PC-9 (cell line): ENCODE results near the gene USP21. TPM values are rescaled to one million over a fixed set of nuclear protein-coding genes. Genes with fewer than 3 reads are reported as not detected.

Source experiments
- BruUV-seq: library from RNA; stranded (reverse); fragments of 400-500 nt; replicated peaks from 2 replicates; lab custom pipeline; 2021; lab: Mats Ljungman, UMichigan
- CTCF ChIA-PET: fragments of 300-600 bp; sonication (Branson Sonifier 250); formaldehyde crosslinking; loops from one replicate; lab custom pipeline; 2022; ENCODE audit warnings: antibody characterized with exemption; lab: Charles Lee
- POLR2A ChIA-PET: fragments of 300-600 bp; sonication (Branson Sonifier 250); formaldehyde crosslinking; loops from one replicate; lab custom pipeline; 2022; ENCODE audit warnings: antibody characterized with exemption; ENCODE audit not compliant: unreplicated experiment; lab: Charles Lee
- DNase-seq, 2 experiments: peaks; one replicate each; pipeline versions ENCODE4 v3.0.0 to v3.0.0-alpha.2; 2015 to 2022; ENCODE audit warnings: mixed read lengths in 1 of 2
- H2AFZ ChIP-seq: fragments of 200-600 bp; sonication (generic); 2 replicates; pipeline ENCODE4 v1.8.1; 2017; ENCODE audit warnings: antibody characterized with exemption
- H3F3A ChIP-seq: fragments of 200-600 bp; sonication (generic); 2 replicates; pipeline ENCODE4 v1.8.1; 2017; ENCODE audit warnings: antibody characterized with exemption, mild to moderate bottlenecking, low read depth; ENCODE audit not compliant: insufficient read depth
- H3K27ac ChIP-seq: fragments of 200-600 bp; sonication (generic); 2 replicates; pipeline ENCODE4 v1.6.1; 2016; ENCODE audit warnings: mixed run types
- H3K27me3 ChIP-seq: fragments of 200-600 bp; sonication (generic); 2 replicates; pipeline ENCODE4 v1.6.1; 2016; ENCODE audit warnings: low read depth, mixed run types; ENCODE audit not compliant: insufficient read depth
- H3K36me3 ChIP-seq: fragments of 200-600 bp; sonication (generic); 2 replicates; pipeline ENCODE4 v1.6.1; 2016; ENCODE audit warnings: low read depth, mixed run types
- H3K4me1 ChIP-seq: fragments of 200-600 bp; sonication (generic); replicated peaks from 2 replicates; pipeline ENCODE4 v1.6.1; 2016; ENCODE audit warnings: mixed run types; ENCODE audit not compliant: insufficient read depth
- H3K4me2 ChIP-seq: fragments of 200-600 bp; sonication (generic); 2 replicates; pipeline ENCODE4 v1.6.1; 2017; ENCODE audit warnings: mixed run types
- H3K4me3 ChIP-seq: fragments of 200-600 bp; sonication (generic); 2 replicates; pipeline ENCODE4 v1.6.1; 2016; ENCODE audit warnings: mixed run types
- H3K79me2 ChIP-seq: fragments of 200-600 bp; sonication (generic); 2 replicates; pipeline ENCODE4 v1.6.1; 2017; ENCODE audit warnings: low read depth, mixed run types
- H3K9me2 ChIP-seq: fragments of 200-600 bp; sonication (generic); 2 replicates; pipeline ENCODE4 v1.8.1; 2017; ENCODE audit warnings: mild to moderate bottlenecking; ENCODE audit not compliant: insufficient read depth
- H3K9me3 ChIP-seq: fragments of 200-600 bp; sonication (generic); 2 replicates; pipeline ENCODE4 v1.8.1; 2016; ENCODE audit warnings: low read depth; ENCODE audit not compliant: insufficient read depth
- H4K20me1 ChIP-seq: fragments of 200-600 bp; sonication (generic); 2 replicates; pipeline ENCODE4 v1.8.1; 2017; ENCODE audit not compliant: insufficient read depth
- EZH2 ChIP-seq: fragments of 200-600 bp; sonication (generic); IDR thresholded peaks from 2 replicates; pipeline ENCODE4 v1.8.0; 2017; ENCODE audit warnings: antibody characterized with exemption, low read depth
- intact Hi-C: fragments of 100-400 bp; cut with micrococcal nuclease; formaldehyde crosslinking; loops from one replicate; pipeline ENCODE4 v1.10.0; 2022; ENCODE audit not compliant: unreplicated experiment
- total RNA-seq: library from RNA; stranded (reverse); gene quantifications from 2 replicates; pipeline ENCODE4 v1.2.3, GENCODE V29; 2021
- TF ChIP-seq, protein P1 (sequence below): fragments of 200-600 bp; sonication (generic); conservative IDR thresholded peaks from 2 replicates; pipeline ENCODE4 v1.6.1; 2017; ENCODE audit warnings: mixed run types, antibody characterized with exemption, mild to moderate bottlenecking, moderate library complexity

The USP21 gene
- total RNA-seq, 1 experiment from 2014 or later = 34.8 TPM

DNA sequence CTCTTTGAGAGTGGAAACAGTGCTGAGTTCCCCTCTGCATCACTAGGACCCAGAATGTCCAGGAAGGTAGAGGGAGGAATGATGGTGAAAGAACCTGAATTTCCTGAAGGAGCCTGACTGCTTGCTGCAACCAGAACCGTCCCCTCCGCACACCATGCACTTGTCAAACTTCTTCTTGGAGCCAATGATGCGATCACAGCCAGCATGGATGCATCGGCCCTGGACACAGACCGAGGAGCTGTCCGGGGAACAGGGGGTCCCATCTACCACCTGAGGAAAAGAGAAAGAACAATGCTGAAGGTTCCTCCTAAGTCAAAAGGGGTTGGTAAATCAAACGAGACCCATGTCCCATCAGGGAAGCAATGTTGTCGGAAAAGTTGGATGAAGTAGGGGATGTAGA, 32.7 kb downstream of the USP21 start:
- POLR2A ChIA-PET = no interaction called here
- no peak overlapping the region for H2AFZ ChIP-seq
- CTCF ChIA-PET = interaction anchor here (0.6 kb wide), 1 partner anchor 434 kb away, joined by 3 read pairs; no protein-coding TSS in a partner anchor

DNA sequence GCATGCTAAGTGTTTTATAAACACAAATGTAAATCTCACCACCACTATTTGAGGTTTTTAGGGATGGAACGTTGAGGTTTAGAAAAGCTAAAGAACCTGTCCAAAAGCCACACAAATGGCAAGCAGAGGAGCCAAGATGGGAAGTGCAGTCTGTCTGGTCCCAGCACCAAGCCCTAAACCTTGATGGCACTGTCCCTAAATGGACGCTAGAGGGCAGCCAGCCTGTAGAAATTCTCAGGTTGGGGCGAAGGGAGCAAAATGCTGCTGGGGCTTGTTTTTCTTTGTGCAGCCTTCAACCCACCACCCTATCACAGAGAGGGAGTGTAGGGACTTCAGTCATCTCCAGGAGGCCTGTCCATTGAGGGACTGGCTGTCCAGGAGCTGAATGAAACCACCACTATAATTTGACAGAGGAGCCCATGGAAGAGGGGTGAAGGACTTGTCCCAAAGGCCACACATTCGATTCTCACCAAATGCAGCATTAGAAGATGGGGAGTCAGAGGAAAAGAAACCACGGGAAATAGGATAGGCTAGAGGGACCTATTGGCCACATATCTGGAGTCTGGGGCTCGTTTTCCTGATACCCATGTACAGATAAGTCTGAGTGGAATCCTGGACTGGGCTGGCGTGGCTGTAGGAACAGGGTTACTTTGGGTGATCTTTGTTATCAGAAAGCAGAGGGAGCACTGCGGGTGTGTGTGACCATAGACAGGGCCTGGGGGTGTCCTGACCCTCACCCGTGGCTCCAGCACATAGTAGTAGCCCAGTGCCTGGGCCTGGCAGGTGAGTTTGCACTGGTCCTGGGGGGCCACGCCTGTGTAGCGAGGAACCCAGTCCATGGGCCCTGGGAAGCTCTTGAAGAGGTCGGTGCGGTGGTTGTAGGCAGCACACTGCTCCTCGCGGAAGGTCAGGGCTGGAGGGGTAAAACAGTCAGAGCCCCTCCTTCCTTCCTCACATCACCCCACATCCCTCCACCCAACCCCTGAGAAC, 33.5 kb downstream of the USP21 start:
- Histone ChIP-seq H3K4me2 (no peak overlapping the region), H4K20me1 (no peaks in the 10 kb centered on the region), H3K4me1 (no peaks in the 10 kb centered on the region), H3K36me3 (no peaks in the 10 kb centered on the region), H3F3A (no peaks in the 10 kb centered on the region), H3K9me3 (no peaks in the 10 kb centered on the region), H3K79me2 (no peaks in the 10 kb centered on the region), H2AFZ (no peak overlapping the region), H3K27me3 (no peaks in the 10 kb centered on the region), H3K27ac (no peak overlapping the region), H3K9me2 (no peaks in the 10 kb centered on the region), H3K4me3 (no peak overlapping the region)
- ChIA-PET POLR2A (no interaction called here), CTCF (interaction anchor here (0.5 to 1.2 kb wide), 3 partner anchors 33 to 1582 kb away, joined by 3 to 4 read pairs (median 3); partner anchors contain the start of gene TOMM40L)
- intact Hi-C loops = loop anchor here (1.0 kb wide), 1 partner anchor 190 kb away; no protein-coding TSS in a partner anchor
- TF ChIP-seq EZH2 = no peak
- TF ChIP-seq, protein P1, sequence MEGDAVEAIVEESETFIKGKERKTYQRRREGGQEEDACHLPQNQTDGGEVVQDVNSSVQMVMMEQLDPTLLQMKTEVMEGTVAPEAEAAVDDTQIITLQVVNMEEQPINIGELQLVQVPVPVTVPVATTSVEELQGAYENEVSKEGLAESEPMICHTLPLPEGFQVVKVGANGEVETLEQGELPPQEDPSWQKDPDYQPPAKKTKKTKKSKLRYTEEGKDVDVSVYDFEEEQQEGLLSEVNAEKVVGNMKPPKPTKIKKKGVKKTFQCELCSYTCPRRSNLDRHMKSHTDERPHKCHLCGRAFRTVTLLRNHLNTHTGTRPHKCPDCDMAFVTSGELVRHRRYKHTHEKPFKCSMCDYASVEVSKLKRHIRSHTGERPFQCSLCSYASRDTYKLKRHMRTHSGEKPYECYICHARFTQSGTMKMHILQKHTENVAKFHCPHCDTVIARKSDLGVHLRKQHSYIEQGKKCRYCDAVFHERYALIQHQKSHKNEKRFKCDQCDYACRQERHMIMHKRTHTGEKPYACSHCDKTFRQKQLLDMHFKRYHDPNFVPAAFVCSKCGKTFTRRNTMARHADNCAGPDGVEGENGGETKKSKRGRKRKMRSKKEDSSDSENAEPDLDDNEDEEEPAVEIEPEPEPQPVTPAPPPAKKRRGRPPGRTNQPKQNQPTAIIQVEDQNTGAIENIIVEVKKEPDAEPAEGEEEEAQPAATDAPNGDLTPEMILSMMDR = peak; percentile 86
- peak; percentile 38 to 52 for DNase-seq
- BruUV-seq = no TSS peak

More for the DNA sequence above, 32.7 kb downstream of the USP21 start:
- intact Hi-C loops = loop anchor here (1.0 kb wide), 1 partner anchor 190 kb away; no protein-coding TSS in a partner anchor
- no TSS peak for BruUV-seq
- TF ChIP-seq, protein P1 = no peak
- no peak for TF ChIP-seq EZH2
- Histone ChIP-seq H3K4me3 (no peak overlapping the region), H3K27ac (no peak overlapping the region), H3K9me3 (no peaks in the 10 kb centered on the region), H4K20me1 (no peaks in the 10 kb centered on the region), H3K36me3 (no peaks in the 10 kb centered on the region), H3K9me2 (no peaks in the 10 kb centered on the region), H3K4me2 (no peak overlapping the region), H3K4me1 (no peaks in the 10 kb centered on the region), H3K79me2 (no peaks in the 10 kb centered on the region), H3F3A (no peaks in the 10 kb centered on the region), H3K27me3 (no peaks in the 10 kb centered on the region)
- DNase-seq = no peak

DNA sequence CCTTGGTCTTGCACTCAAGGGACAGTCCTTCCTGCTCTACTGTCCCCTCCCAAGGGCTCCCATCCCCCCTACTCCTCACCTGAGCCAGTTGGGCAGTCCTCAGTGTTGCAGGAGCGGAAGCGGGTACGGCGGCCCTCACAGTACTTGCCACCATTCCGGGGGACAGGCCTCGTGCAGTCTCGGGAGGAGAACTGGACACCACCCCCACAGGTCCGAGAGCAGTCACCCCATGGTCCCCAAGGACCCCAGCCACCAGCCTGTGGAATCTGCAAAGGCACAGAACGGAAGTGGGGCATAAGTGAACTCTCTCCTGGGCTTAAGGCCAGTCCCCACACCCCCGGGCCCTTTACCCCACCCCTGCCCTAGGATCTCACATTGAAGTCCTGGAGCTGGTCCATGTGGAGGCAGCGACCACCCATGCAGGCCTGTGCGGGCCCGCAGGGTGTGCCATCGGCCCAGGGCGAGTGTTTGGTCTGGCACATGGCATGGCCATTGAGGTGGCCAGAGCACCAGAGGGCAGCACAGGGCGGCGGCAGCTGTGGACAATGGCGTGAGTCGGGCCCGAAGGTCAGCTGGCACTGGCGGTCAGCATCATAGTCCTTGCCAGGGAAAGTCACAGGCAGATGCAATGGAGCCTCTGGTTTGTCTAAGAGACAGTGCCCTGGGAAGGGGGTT, 34.4 kb downstream of the USP21 start:
- no peak overlapping the region for H3K27ac ChIP-seq
- no peak overlapping the region for H3K4me3 ChIP-seq
- CTCF ChIA-PET = interaction anchor here (0.5 to 1.2 kb wide), 2 partner anchors 32 to 1581 kb away, joined by 3 to 4 read pairs; partner anchors contain the start of gene TOMM40L
- H3K79me2 ChIP-seq = no peaks in the 10 kb centered on the region
- H3K4me1 ChIP-seq = peaks cover 4% of the 10 kb centered on the region; the same call in 1 of the 2 replicates
- H3F3A ChIP-seq = peaks cover 2% of the 10 kb centered on the region; the same call in 1 of the 2 replicates
- no peaks in the 10 kb centered on the region for H4K20me1 ChIP-seq
- intact Hi-C loops = no loop called here
- no TSS peak for BruUV-seq
- TF ChIP-seq EZH2 = no peak
- TF ChIP-seq, protein P1 = no peak
- POLR2A ChIA-PET = no interaction called here
- no peaks in the 10 kb centered on the region for H3K27me3 ChIP-seq
- no peak for DNase-seq
- no peaks in the 10 kb centered on the region for H3K36me3 ChIP-seq
- no peak overlapping the region for H3K4me2 ChIP-seq
- H3K9me2 ChIP-seq = no peaks in the 10 kb centered on the region
- H2AFZ ChIP-seq = no peak overlapping the region
- H3K9me3 ChIP-seq = no peaks in the 10 kb centered on the region
